NCI-H226 (cell line): ENCODE measurements around the gene RAB5IF.
"Not testable (repeated sequence)": the region's sequence is repeated elsewhere in the genome, so short reads cannot be mapped to it uniquely, and the experiment has no call there.

Source experiments
- DNase-seq: peaks from one replicate; pipeline ENCODE4 v3.0.0-alpha.2; 2015

Gene RAB5IF

GRCh38 chr20:36631646-36632045 lies 26.1 kb downstream of the RAB5IF start:
- no peak for DNase-seq

- DNase-seq = no peak
These were observed 26.5 kb downstream of the RAB5IF start for GRCh38 chr20:36632147-36632486.

DNA sequence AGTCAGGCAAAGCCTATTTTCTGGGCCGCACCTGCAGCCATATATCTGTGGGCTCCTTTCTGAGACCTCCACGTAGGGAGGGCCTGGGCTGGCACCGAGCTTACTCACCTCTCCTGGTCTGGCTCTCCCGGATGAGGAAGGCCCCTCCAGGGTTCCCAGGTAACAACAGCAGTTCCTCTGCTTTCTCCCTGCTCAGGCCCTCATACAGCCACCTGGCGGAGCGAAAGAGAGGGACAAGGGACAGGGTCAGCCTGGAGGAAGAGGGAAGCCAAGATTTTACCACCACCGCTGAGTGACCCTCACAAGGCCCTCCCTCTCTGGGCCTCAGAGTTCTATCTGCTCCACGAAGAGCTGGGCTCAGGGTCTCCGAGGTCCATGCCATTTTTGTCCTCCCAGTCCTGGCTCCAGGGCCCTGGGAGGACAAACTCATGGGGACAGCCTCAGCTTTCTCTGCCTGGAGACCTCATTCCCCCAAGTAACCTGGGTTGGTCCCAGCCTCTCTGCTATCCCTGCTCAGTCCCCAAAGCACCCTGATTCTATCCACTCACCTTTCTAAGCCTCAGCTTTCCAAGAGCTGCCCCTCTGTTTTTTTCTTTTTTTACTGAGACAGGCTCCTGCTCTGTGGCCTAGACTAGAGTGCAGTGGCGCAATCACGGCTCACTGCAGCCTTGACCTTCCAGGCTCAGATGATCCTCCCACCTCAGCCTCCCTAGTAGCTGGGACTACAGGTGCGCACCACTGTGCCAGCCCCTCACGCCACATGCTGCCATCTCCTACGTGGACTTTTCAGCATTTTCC lies 27.1 kb downstream of the RAB5IF start:
- DNase-seq = no peak

GRCh38 chr20:36633285-36633772 lies 27.8 kb downstream of the RAB5IF start:
- DNase-seq = no peak

- no peak for DNase-seq
These were observed 28.8 kb downstream of the RAB5IF start for GRCh38 chr20:36634342-36634741.

DNA sequence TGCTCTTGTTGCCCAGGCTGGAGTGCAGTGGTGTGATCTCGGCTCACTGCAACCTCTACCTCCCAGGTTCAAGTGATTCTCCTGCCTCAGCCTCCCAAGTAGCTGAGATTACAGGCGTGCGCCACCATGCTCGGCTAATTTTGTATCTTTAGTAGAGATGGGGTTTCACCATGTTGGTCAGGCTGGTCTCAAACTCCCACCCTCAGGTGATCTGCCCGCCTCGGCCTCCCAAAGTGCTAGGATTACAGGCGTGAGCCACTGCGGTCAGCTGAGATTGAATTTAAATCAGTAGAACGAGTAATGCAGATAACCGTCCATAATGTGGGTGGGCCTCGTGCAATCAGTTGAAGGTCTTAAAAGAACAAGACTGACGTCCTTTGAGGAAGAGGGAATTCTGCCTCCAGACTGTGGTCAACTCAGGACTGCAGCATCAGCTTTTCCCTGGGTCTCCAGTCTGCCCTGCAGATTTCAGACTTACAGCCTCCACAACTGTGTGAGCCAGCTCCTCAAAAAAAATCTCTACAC lies 33.4 kb downstream of the RAB5IF start:
- not testable (repeated sequence) for DNase-seq

GRCh38 chr20:36641506-36641843 lies 35.9 kb downstream of the RAB5IF start:
- no peak for DNase-seq

DNA sequence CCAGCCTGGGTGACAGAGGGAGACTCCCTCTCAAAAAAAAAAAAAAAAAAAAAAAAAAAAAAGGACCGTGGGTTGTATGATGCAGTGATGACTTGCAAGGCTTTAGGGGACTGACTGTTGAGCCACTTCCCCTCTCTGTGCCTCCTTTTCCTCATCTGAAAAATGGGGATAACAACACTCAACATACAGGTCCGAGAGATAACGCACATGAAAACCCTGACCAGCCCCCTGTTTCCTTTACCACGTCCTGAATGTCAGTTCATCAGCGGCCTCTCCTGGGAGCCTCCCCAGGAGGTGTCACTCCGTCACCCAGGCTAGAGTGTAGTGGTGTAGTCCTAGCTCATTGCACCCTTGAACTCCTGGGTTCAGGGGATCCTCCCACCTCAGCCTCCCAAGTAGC lies 36.6 kb downstream of the RAB5IF start:
- DNase-seq = no peak

DNA sequence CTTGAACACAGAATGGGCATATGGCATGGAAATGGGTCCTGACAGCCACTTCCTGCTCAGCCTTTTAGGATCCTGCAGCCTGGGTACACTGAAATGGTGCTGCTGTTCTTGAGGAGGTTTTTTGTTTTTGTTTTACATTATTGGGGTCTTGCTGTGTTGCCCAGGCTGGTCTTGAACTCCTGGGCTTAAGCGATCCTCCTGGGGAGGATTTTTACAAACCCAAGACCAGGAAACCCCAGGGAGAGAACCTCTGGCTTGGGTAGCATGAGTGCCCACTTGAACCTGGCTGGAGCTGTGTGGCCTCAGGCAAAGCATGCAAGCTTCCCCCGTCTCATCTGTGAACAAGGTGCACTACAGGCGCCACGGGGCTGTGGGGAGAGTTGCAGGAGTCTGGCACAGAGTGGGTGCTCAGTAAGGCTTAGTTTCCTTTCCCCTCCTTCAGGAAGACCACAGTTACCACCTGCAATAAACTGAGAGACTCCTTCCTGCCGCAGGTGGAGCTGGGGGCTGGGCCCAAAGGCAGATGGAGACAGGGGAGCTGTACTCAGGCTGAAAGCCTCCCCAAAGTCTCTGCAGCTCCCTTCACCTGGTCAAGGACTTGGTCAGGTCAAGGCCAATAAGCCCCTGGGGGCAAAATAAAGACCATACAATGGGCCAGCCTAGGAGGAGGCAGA lies 38.6 kb downstream of the RAB5IF start:
- DNase-seq = no peak

GRCh38 chr20:36644706-36645095 lies 39.1 kb downstream of the RAB5IF start:
- no peak for DNase-seq

GRCh38 chr20:36645353-36645752 lies 39.8 kb downstream of the RAB5IF start:
- DNase-seq = no peak

DNA sequence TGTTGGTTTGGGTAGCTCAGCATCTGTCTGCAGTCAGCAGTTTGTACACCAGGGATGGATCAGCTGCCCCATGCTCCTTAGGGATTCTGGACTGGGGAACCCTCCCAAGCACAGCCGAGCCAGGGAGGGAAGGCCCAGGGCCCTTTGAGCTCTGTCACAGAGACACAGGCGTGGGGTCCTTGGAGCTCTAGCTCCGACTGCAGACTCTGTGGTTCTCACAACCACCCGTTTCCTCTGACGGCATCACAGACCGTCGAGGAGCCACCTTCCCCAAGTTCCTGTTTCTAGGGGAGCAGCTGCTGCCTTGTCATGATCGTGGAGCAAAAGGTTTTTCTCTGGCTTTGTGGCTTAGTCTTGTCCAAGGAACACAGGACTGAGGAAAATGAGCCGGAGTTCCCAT lies 40.4 kb downstream of the RAB5IF start, which contains the start of gene SLA2:
TSS of gene SLA2 (minus strand) at position 199 of the 400 bp plus-strand sequence. CDS start 4,861 bp downstream, outside the sequence.
- DNase-seq = no peak

DNA sequence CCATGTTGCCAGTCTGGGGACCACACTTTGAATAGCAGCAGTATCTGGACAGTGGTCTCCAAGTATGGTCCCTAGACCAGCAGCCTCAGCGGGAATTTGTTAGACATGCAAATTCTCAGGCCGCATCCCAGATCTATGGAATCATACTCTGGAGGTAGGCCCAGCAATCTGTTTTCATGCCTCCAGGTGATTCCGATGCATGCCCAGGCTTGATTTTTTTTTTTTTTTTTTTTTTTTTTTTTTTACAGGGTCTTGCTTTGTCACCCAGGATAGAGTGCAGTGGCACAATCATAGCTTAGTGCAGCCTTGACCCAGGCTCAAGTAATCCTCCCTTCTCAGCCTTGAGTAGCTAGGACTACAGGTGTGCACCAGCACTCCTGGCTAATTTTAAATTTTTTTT lies 41.1 kb downstream of the RAB5IF start:
- DNase-seq = no peak

GRCh38 chr20:36647196-36648121 lies 41.9 kb downstream of the RAB5IF start:
- no peak for DNase-seq

GRCh38 chr20:36653456-36653855 lies 47.9 kb downstream of the RAB5IF start:
- DNase-seq = no peak

GRCh38 chr20:36654506-36654905 lies 48.9 kb downstream of the RAB5IF start:
- DNase-seq = no peak

GRCh38 chr20:36655004-36655403 lies 49.4 kb downstream of the RAB5IF start:
- no peak for DNase-seq

DNA sequence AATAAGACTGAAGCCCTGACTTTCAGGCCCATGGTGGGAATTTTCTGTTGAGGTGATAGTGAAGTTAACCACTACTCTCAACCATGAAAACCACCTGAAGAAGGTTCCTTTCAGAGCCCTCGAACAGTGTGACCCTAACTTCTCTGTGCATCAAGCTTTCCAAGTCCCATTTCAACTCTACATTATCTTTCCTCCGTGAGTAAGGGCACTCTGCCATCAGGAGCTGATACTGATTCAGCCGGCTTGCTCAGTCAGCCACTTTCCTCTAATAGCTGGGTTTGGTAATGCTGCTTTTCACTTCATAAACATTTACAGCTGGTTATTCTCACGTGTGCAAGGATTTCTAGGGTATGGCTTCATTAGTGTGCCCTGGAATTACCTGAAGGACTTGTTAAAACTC lies 51.2 kb downstream of the RAB5IF start:
- DNase-seq = no peak

DNA sequence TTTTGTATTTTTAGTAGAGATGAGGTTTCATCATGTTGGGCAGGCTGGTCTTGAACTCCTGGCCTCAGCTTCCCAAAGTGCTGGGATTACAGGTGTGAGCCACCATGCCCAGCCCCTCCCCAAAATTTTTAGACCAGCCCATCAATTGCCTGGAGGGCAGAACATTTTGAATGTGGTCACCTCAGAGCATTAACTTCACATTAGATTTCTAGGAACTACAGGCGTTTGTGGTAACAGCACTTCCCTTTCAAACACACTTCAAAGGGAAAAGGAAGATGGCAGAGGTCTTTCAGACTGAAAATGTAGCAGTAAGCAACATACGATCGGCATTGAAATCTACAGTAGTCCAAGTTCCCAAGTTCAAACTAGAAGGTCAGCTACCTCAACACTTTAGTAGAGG lies 52.7 kb downstream of the RAB5IF start:
- DNase-seq = no peak
